ENCODE measurements around the gene MS4A10. TPM values are rescaled to one million over a fixed set of nuclear protein-coding genes. Genes with fewer than 3 reads are reported as not detected.

The MS4A10 gene
- polyA plus RNA-seq, 3 donors, result not detected

- Mint-ChIP-seq H3K36me3 (peaks cover 56 to 65% of the 10 kb centered on the region in 2 donors), H3K9me3 (peaks cover 0 to 4% (median 0%) of the 10 kb centered on the region in 7 donors), H3K4me3 (no peak overlapping the region), H3K27me3 (ENCODE audit: low read depth in 3 of 3) (peaks cover 0 to 4% (median 1%) of the 10 kb centered on the region in 3 donors), H3K27ac (peak overlapping the region in 4 of 7 donors; percentile 2 to 66 (median 38)), H3K4me1 (peaks cover 24% of the 10 kb centered on the region)
- H3K27ac ChIP-seq (ENCODE audit: low read depth in 1 of 2, low read length in 2 of 2), result no peak overlapping the region
- H3K9ac ChIP-seq (ENCODE audit: insufficient read depth, low read length, poor library complexity, severe bottlenecking), result no peak overlapping the region
- 69% methylated on average over 5 of the region's 10 CpGs for WGBS (ENCODE audit: insufficient coverage)
- DNase-seq, result no peak
- H3K9me3 ChIP-seq (replicated peaks in 1 of 2; ENCODE audit: control insufficient read depth in 1 of 2, insufficient read depth in 1 of 2, low read length in 2 of 2), result no peaks in the 10 kb centered on the region
- no peaks in the 10 kb centered on the region for H4K20me1 ChIP-seq (ENCODE audit: insufficient read depth, low read length)
- H2AFZ ChIP-seq (ENCODE audit: insufficient read depth, low read depth, low read length, poor library complexity, severe bottlenecking), result no peak overlapping the region
- no peaks in the 10 kb centered on the region for H3K27me3 ChIP-seq (ENCODE audit: control insufficient read depth in 2 of 2, insufficient read depth in 2 of 2, low read length in 2 of 2)
- peaks cover 44 to 51% of the 10 kb centered on the region in 2 donors for H3K36me3 ChIP-seq (replicated peaks in 1 of 2; ENCODE audit: control insufficient read depth in 1 of 2, insufficient read depth in 2 of 2, low read length in 2 of 2)
- no peak overlapping the region for H3K4me2 ChIP-seq (replicated peaks; ENCODE audit: extremely low read depth, low read length, poor library complexity, severe bottlenecking)
- TF ChIP-seq, protein P1, sequence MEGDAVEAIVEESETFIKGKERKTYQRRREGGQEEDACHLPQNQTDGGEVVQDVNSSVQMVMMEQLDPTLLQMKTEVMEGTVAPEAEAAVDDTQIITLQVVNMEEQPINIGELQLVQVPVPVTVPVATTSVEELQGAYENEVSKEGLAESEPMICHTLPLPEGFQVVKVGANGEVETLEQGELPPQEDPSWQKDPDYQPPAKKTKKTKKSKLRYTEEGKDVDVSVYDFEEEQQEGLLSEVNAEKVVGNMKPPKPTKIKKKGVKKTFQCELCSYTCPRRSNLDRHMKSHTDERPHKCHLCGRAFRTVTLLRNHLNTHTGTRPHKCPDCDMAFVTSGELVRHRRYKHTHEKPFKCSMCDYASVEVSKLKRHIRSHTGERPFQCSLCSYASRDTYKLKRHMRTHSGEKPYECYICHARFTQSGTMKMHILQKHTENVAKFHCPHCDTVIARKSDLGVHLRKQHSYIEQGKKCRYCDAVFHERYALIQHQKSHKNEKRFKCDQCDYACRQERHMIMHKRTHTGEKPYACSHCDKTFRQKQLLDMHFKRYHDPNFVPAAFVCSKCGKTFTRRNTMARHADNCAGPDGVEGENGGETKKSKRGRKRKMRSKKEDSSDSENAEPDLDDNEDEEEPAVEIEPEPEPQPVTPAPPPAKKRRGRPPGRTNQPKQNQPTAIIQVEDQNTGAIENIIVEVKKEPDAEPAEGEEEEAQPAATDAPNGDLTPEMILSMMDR (IDR thresholded peaks at IDR 0.05), result no peak
- peaks cover 8 to 18% of the 10 kb centered on the region in 2 donors for H3K4me1 ChIP-seq (ENCODE audit: control insufficient read depth in 1 of 2, insufficient read depth in 2 of 2, low read length in 2 of 2)
- peaks cover 16% of the 10 kb centered on the region for H3K79me2 ChIP-seq (ENCODE audit: insufficient read depth, low read length)
- H3K4me3 ChIP-seq (replicated peaks in 1 of 3; ENCODE audit: low read depth in 2 of 3, low read length in 3 of 3), result no peak overlapping the region
- intact Hi-C loops (cut with micrococcal nuclease), result no loop called here
Measured at GRCh38 chr11:60848714-60849151, 63.6 kb downstream of the MS4A10 start.

DNA sequence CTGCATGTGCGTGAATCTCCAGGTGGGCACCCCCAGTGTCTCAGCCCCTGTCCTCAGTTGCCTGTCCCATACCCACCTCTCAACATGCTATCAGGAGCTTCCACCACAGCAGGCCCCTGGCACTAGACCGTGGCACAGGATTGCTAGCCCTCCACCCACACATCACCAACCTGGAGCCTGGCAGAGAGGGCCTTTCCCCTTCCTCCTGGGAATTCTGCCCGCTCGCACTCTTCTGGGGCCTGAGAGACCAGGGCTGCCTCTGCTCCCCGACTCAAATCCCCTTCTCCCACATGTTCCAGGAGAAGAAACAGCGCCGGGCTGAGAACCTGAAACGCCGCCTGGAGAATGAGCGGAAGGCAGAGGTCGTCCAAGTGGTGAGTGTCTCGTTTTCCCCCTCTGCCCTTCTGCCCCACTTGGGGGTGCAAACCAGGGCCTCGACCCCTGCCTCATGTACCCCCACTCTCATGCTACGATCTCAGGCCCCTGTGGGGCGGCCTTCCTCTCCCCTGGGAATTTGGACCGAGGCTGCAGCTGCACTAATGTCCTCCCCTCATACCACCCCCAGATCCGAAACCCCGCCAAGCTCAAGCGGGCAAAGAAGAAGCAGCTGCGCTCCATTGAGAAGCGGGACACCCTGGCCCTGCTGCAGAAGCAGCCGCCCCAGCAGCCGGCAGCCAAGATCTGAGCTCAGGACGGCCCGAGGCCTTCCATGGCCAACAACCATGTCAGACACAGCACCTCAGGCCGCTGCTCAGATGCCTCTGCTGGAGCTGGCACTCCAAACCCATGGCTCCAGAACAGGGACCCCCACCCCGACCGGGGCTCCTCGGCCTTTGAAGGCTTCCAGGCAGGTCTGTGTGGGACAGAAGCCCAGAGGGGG lies 64.7 kb downstream of the MS4A10 start:
- Histone ChIP-seq H3K27me3 (ENCODE audit: control insufficient read depth in 2 of 2, insufficient read depth in 2 of 2, low read length in 2 of 2) (peaks cover 0 to 3% of the 10 kb centered on the region in 2 donors), H3K9ac (ENCODE audit: insufficient read depth, low read length, poor library complexity, severe bottlenecking) (no peak overlapping the region), H3K36me3 (replicated peaks in 1 of 2; ENCODE audit: control insufficient read depth in 1 of 2, insufficient read depth in 2 of 2, low read length in 2 of 2) (peaks cover 44 to 51% of the 10 kb centered on the region in 2 donors), H3K79me2 (ENCODE audit: insufficient read depth, low read length) (peaks cover 5% of the 10 kb centered on the region), H3K4me1 (ENCODE audit: control insufficient read depth in 1 of 2, insufficient read depth in 2 of 2, low read length in 2 of 2) (peaks cover 0 to 6% of the 10 kb centered on the region in 2 donors), H3K4me3 (replicated peaks in 1 of 3; ENCODE audit: low read depth in 2 of 3, low read length in 3 of 3) (no peak overlapping the region), H2AFZ (ENCODE audit: insufficient read depth, low read depth, low read length, poor library complexity, severe bottlenecking) (no peak overlapping the region), H3K27ac (ENCODE audit: low read depth in 1 of 2, low read length in 2 of 2) (no peak overlapping the region), H3K9me3 (replicated peaks in 1 of 2; ENCODE audit: control insufficient read depth in 1 of 2, insufficient read depth in 1 of 2, low read length in 2 of 2) (no peaks in the 10 kb centered on the region), H3K4me2 (replicated peaks; ENCODE audit: extremely low read depth, low read length, poor library complexity, severe bottlenecking) (no peak overlapping the region), H4K20me1 (ENCODE audit: insufficient read depth, low read length) (no peaks in the 10 kb centered on the region)
- no peak overlapping the region for H3K4me3 Mint-ChIP-seq
- TF ChIP-seq, protein P1 (IDR thresholded peaks at IDR 0.05), result no peak
- intact Hi-C loops (cut with micrococcal nuclease), result no loop called here
- peaks cover 15% of the 10 kb centered on the region for H3K4me1 Mint-ChIP-seq
- H3K9me3 Mint-ChIP-seq, result peaks cover 0 to 4% (median 0%) of the 10 kb centered on the region in 7 donors
- no peak overlapping the region for H3K27ac Mint-ChIP-seq
- no peak for DNase-seq
- H3K36me3 Mint-ChIP-seq, result peaks cover 49 to 60% of the 10 kb centered on the region in 2 donors
- H3K27me3 Mint-ChIP-seq (ENCODE audit: low read depth in 3 of 3), result peaks cover 4 to 10% (median 4%) of the 10 kb centered on the region in 3 donors
- 94% methylated on average over 26 of the region's 29 CpGs for WGBS (ENCODE audit: insufficient coverage)

Other genes starting within 250 kb of the MS4A10 start
- gene MS4A8, start 85.7 kb upstream of the MS4A10 start, polyA plus RNA-seq, result not detected
- gene MS4A18, start 60.6 kb upstream of the MS4A10 start, polyA plus RNA-seq, result not detected
- not detected for gene MS4A15, start 28.5 kb upstream of the MS4A10 start, polyA plus RNA-seq
- 10 to 100 TPM in 1 of 3 donors, 1 to 10 TPM in 2; 7.2 to 10.2 (median 8.3) TPM for gene CCDC86, start 56.8 kb downstream of the MS4A10 start, polyA plus RNA-seq
- gene PTGDR2, start 70.6 kb downstream of the MS4A10 start, polyA plus RNA-seq, result under 1 TPM; 0.32 to 0.65 (median 0.46) TPM
- under 1 TPM in 2 of 3 donors, not detected in 1; 0.09 to 0.40 TPM for gene ZP1, start 82.2 kb downstream of the MS4A10 start, polyA plus RNA-seq
- gene PRPF19, start 121.3 kb downstream of the MS4A10 start, polyA plus RNA-seq, result 10 to 100 TPM in 2 of 3 donors, 1 to 10 TPM in 1; 7.8 to 33.2 (median 12.2) TPM
- 100 to 1,000 TPM in 2 of 3 donors, 10 to 100 TPM in 1; 22.7 to 112 (median 110) TPM for gene TMEM109, start 128.8 kb downstream of the MS4A10 start, polyA plus RNA-seq
- gene TMEM132A, start 139.1 kb downstream of the MS4A10 start, polyA plus RNA-seq, result under 1 TPM; 0.01 to 0.31 (median 0.21) TPM
- gene SLC15A3, start 166.8 kb downstream of the MS4A10 start, polyA plus RNA-seq, result 100 to 1,000 TPM in 1 of 3 donors, 10 to 100 TPM in 2; 27.1 to 121 (median 35.0) TPM
- gene CD6, start 186.3 kb downstream of the MS4A10 start, polyA plus RNA-seq, result under 1 TPM; 0.09 to 0.39 (median 0.39) TPM

Measured in CD14-positive monocyte (primary cell).